HG02610 (cell line): ENCODE results near the gene DDX23.
A peak's percentile ranks its signal among the peaks of the same experiment; 100 is the strongest.

Experiments used
- ATAC-seq: cut with Tn5 transposase; IDR thresholded peaks from one replicate; pipeline ENCODE4 v1.9.1; 2021; ENCODE audit warnings: mild to moderate bottlenecking, moderate library complexity; ENCODE audit not compliant: unreplicated experiment

Gene DDX23

DNA sequence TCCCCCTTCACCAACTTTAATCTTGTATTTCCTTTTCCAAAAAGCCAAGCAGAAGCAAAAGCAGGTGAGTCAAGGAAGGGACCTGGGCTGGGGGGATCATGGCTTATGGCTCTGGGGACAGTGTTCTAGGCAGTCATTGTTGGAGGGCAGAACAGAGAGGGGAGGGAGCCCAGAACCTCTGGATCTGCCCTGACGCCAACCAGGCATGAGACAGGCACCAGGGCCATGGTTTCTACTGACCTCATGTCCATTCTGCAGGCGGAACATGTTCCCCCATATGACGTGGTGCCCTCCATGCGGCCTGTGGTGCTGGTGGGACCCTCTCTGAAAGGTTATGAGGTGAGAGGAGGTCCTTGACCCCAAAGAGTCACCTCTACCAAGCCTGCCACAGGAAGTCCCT is 27.1 kb downstream of the DDX23 start:
- no peak for ATAC-seq

DNA sequence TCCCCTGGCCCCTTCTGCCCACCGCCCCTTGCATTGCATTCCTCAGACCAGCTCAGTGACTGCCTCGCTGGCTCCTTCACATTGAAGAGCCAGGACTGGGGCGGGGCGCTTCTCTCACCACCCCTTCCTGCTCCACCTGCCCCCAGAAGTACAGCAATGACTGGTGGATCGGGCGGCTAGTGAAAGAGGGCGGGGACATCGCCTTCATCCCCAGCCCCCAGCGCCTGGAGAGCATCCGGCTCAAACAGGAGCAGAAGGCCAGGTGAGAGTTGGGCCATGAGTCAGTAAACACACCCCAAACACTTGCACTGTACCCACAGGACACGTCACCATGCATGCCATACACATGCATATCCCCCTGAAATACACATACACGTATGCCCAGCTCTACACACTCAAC is 27.9 kb downstream of the DDX23 start:
- ATAC-seq, result no peak

DNA sequence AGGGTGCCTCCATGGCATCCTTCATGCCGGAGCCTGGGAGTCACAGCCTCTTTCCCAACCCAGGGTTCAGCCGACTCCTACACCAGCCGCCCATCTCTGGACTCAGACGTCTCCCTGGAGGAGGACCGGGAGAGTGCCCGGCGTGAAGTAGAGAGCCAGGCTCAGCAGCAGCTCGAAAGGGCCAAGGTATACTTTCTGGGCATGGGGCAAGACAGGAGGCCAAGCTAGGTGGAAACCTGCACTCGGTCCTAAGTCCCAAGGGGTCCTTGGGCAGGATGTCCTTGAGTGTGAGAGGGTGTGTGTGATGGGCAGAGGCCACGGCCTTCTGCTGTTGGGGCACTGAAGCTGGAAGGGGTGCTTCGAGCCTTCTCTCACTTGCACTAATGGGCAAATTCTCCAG is 28.7 kb downstream of the DDX23 start:
- ATAC-seq, result no peak

DNA sequence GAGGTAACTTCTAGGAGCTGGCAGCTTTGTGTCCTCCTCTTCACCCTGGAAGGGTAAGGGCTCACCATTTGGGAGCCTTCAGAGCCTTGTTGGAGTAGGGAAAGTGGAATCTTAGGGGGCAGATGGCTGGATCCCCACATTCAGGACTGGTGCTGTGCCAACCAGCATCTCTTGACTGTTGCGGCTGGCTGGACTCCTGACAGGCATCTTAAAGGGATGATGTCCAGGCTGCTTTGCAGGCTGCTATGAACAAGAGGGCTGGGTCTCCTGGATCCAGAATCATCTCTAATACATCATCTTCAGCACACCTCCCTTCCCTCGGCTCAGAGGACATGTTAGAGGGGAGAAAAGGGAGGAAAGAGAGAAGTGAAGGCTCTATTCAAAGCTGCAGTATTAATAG is 29.3 kb downstream of the DDX23 start:
- no peak for ATAC-seq

DNA sequence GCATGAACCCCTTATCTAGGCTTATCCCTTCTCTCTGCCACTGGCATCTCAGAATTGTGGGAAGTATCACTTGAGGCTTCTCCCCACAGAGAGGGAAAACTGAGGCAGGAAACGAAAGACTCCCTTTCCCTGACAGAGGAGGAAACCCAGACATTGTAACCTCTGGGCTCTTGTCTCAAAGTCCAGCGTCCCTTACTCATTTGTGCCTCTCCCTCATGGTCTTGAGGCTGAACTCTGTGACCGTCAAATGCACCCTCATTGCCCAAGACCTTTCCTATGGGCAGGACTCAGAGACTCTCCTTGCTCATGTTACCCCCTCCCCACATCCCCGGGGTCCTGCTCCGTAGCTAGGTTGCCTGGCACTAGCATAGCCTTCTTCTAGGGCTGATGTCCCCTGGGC is 29.8 kb downstream of the DDX23 start:
- ATAC-seq, result no peak

DNA sequence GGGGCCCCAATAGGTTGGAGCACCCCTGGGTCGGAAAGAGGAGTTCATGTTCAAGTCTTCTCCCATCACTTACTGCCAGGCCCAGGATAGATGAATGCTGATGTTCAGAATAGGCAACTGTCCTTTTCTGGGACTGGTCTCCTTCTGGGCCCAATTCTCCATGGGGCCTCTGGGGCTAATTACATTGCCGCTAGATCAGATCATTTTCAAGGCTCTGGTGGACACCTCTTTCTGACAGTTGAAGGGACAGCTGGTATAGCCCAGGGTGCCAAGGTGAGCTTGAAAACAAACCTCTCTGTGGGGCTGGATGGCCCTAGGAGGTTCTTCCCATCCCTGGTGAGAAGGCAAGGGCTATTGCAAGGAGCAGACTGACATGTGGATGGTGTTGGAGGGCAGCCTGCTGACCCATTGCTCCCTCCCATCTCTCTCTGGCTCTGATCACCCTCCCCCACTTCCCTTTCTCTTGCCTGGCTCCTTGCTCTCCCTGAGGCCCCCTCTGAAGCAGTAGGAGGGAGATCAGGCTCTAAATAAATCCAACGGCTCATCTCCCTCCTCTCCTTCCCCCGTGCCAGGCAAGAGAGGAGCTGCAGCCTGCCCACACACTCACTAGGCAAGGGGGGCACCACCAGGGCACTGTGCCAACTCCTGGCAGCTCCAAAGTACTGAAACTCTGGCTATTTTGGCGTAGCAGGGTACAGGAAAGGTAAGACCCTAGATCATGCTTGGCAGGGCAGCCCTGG is 31.8 kb downstream of the DDX23 start:
- ATAC-seq, result no peak

DNA sequence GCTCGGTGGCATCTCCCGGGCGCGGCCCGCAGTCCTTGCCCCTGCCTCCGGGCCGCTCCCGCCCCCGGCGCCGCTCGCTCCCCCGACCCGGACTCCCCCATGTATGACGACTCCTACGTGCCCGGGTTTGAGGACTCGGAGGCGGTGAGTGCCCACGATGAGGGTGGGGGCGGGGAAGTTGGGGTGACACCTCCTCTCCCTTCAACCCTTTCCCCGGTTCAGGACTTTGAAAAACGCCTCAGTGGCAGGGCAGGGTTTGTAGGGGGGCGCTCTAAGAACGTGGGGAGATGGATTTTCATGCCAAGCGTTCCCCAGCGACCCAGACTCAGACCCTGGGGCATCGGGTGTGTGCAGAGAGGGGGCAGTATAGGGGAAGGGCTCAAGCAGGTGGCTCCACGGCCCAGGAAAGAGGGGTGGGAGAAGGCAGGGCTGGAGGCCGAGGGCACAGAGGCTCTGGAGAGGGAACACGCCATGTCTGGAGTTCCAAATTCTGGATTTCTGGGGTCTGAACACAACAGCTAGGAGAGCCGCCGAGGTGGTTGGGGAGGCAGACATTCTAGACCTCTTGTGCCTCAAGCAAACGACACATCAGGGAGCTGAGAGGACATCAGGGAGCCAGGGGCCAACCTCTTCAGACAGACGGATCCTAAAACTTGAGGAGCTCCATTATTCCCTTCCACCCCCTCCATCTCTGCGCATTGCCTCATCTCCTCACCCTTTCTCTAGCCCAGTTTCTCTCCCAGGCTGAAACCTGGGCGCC is 33.0 kb downstream of the DDX23 start:
- ATAC-seq, result no peak

DNA sequence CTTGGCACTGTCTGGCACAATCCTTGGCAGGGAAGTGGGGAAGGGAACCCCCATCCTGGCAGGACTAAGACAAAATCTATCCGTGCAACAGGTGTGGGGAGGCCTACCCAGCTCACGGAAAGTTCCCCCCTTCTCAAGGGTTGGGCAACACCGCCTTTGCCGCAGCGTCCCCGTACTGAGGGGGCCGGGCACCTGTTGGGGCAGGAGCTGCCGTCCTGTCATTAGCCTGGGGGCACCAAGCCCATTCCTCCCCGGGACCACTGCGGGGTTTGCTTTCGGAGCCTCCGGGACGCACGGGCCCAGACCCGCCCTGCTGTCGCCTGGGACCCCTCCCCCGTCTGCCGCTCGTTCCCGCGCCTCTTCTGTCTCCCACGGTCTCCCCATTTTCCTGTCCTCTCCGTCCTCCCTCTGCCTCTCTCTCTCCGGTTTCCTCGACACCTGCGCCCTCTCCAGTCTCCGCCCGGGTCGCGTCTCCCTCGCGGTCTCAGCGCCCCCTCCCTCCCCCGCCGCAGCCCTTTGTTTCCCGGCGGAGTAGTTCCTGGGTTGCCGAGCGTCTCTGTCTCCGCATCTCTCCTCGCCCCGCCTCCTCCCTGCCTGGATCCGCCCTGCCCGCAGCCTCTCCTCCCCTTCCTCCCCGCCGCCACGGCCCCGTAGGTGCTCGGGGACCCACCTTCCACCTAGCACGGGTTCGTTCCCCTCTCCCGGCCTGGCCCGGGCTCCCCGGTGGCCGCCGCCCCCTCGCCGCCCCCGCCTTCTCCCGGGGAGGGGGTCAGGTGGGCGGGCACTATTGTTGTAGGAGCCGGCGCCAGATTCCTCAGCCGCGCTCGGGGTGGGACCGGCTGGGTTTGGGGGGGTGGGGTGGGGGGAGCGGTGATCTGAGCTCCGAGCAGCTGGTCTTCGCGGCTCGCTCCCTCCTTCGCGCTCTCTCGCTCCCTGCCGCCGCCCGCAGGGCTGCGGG is 33.8 kb downstream of the DDX23 start, which contains the start of gene CACNB3:
Gene CACNB3, plus strand, starts transcription at position 624 of the 958 bp plus-strand sequence. CDS start 434 bp downstream, outside the sequence.
- no peak for ATAC-seq

DNA sequence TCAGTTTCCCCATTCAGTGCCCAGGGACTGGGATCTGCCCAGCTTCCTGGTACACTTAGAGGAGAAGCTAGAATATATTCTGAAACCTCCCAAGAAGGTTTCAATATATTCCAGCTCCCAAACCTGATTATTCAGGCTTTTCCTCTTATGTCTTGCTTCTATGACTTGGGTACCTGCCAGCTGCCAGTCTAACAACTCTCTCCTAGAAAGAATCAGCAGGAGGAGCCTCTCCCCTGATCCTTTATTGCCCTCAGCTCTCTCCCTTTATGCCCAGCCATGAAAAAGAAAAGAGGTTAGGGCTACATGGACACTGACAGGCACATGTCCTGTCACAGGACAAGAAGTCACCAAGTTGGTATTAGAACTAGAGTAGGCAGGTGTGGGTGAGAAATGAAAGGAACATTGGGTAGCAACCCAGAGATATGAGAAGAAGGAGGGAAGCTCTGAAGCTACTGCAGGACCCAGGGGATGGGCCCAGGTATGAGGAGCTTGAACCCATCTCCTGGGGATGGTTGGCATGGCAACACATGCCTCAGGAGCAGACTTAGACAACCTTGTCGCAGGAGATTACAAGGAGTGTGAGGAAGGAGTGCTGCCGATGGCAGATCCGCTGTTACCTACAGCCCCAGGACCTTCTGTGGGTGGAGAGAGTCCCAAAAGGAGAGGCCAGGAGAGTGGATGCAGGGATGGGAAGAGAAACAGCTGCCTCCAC is 35.7 kb downstream of the DDX23 start:
- no peak for ATAC-seq

DNA sequence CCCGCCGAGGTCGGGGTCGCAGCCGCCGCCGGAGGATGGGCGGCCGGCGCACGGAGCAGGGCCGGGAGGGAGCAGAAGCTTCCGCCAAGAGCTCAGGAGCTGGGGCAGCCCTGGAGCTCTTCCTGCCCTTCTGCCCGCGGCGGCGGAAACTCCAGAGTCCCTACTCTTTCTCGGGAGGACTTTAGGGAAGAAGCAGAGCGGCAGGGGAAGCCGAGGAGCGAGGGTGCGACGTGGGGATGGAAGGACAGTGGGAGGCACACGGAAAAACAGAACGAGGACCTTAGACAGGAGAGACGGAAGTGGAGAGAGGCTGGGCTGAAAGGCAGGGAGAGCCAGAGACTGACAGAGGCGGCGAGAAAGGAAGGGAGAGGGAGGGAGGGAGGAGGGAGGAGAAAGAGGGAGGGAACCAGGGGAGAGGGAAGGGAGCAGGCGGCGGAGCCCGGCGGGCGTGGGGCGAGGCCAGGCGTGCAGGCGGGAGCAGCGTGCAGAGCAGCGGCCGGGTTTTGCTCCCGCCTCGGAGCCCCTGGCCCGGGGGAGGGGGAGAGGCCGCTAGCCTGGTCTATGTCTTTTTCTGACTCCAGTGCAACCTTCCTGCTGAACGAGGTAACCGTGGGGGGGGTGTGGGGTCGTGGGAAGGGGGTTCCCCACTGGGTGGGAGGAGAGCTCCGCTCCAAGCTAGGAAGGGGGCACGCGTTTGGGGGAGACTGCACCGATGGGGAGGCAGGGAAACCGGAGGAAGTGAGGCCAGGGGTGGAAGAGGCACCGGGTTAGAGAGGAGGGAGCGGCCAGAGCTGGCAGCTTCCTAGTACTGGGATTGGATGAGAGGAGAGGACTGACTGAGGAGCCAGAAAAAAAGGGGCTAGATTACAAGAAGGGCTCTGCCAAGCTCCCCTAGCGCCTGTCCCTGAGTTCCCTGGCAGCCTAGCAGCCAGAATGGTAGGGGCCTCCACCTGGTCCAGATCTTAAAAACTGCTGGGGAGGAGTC is 36.5 kb downstream of the DDX23 start:
- peak; percentile 28 for ATAC-seq

DNA sequence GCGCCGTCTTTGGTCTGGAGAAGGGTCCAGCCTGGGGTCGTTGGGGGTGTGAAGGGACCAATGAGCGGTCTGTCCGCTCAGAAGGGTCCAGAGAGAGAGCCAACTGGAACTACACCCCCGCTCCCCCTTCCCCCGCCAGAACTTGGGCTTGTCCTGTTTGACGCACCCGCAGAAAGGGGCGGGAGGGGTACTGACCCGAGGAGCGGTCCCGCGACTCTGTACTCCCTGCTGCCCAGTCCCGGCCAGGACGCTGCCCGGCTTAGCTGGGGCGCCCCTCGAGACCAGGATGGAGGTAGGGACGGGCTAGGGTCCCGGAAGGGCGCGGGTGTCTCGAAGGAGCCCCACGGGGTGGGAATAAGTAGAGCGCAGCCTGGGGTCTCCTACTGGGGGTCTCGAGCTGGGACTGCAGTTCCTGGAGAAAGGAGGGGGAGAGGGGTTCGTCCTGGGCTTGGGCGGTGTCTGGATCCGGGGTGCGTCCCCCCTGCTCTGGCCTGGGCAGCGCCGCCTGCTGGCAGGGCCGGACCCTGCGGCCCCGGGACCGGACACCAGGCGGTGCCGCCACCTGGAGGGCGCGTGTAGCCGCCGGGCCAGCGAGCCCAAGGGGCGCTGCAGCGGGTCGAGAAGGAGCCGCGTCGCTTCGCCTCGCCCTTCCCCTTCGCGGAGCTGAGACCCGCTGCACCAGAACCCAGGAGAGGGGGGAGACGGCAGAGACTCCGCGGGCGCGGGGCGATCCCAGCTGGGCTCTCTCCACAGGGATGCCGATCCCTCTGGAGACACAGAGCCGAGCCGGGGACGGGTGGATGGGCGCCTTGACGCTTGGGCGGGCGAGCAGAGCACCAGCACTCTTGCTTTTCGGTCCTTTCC is 37.5 kb downstream of the DDX23 start:
- peak; percentile 74 for ATAC-seq

DNA sequence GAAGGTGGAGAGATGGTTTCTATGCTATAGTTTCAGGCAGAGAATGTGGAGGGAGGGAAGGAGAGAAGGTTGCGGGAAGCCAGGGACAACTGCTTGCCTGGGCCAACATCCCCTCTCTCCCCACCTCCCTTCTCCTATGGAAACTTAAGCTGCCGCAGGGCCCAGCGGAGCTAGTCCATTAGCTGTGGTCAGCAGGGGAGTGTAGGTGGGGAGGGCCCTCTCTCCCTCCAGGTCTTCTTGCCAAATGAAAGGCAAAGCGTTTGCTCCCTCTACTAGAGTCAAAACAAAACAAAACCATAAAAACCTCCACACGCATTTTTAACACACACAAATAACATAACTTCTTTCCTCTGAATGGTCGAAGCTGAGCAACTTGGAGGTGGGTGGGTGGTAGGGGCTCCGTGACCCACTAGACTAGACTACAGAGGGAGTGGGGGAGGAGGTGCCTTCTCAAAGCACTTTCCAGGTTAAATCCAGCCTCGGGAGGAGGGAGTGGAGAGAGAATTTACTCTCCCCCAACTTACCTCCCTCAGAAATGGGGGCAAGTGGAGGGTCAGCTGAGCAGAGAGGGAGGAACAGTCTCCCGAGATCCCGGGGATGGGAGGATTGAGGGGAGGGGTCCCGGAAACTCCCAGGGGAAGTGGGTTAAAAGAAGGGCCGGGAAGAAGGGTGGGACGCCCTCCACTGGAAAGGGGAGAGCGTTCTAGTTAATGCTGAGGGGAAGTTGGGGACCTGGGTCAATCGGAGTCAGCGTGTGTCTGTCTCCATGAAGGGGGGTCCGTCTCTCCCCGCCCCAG is 38.3 kb downstream of the DDX23 start:
- no peak for ATAC-seq

DNA sequence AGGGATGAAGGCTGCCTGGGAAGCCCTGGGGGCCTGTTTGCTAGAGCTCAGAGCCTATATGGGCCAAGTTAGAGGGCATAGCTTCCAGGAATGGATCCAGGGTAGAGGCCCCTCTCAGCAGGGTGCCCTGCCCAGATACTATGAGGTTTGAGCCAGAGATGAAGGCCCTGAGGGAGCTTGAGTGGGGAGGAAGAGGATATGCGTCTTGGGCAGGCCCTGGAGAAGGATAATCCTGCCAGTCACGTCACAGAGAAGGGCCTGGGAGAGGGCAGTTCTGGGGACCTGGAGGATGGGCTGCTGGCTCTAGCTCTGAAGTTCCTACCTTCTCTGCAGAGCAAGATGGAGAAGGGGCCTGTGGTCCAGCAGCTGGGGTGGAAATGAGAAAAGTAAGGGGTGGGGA is 39.6 kb downstream of the DDX23 start:
- ATAC-seq, result no peak

DNA sequence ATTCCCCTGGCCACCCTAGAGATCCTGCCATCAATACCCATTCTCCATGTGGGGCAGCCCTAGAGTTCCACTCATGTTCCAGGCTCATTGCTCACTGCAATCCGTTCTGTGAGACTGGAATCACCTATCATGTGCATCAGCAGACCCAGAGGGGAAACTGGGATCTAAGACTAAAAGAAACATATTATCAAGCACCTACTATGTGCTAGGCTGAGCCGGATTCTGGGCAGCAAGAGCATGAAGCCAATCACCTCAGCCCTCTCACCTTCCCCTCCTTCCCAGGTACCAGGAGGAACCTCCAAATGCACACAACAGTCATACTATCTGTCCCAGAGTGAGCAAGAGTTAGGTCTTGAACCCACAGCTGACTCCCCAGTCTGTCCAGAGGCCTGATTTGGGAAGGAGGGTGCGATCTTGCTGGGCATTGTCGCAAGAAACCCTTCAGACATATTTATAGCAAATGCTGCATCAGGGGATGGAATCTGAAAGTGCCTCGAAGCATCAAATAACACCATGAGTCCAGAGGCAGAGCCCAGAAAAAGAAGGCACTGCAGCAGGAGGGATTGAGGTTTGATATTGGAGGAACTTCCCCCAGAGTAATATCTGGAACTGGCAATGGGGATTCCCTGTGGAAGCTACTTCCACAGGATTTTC is 40.4 kb downstream of the DDX23 start:
- no peak for ATAC-seq

DNA sequence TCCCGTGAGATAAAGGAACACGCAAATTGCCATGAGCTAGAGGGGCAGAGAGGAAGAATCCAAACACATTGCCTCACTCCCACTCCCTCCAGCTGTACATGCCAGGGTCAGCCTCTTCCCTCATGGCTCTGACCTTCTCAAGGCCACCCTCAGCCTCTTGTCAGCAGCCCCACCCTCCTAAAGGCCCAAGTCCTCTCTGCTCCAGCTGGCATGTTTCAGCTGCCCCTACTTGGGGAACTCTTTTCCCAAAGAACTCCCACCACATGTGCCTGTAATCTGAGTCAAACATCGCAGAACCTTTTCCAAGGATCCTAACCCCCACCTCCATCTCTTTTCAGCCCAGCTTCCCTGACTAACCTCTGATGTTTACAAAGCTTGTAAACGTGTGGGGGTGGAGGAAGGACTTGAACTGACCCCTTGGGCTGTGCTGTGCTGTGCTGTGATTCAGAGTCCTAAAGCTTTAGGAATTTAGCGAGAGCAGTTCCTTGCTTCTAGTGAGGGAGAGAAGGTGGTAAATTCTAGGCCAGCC is 41.0 kb downstream of the DDX23 start:
- no peak for ATAC-seq

DNA sequence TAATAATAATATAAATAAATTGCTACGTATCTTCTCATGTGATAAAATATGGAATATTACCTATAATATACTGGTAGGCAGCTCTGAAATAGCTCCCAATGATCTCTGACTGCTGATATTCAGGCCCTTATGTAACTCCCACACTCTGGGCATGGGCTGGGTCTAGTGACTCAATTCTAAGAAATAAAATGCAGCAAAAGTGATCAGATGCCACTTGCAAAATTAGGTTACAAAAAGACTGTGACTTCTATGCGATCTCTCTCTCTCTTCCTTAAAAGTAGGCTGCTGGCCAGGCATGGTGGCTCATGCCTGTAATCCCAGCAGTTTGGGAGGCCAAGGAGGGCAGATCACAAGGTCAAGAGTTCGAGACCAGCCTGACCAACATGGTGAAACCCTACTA is 44.0 kb downstream of the DDX23 start:
- ATAC-seq, result no peak

DNA sequence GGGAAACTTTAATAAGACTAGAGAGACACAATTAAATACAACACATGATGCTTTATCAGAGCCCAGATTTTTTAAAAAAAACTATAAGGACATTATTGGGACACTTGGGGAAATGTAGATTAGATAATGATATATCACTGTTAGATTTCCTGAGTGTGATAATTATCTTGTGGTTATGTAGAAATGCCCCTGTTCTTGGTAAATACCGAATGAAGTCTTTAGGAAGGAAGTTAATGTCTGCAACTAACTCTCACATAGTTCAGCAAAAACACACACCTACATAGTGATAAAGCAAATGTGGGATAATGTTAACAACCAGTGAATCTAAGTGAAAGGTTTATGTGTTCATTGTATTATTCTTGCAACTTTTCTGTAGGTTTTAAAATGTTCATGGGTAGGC is 48.3 kb downstream of the DDX23 start:
- ATAC-seq, result no peak
